ENCODE data around the gene HSPB6. TPM values are rescaled to one million over a fixed set of nuclear protein-coding genes. Genes with fewer than 3 reads are reported as not detected.

The HSPB6 gene
- total and polyA plus RNA-seq, 2 donors from 2014 or later: 53.1 to 64.3 TPM

DNA sequence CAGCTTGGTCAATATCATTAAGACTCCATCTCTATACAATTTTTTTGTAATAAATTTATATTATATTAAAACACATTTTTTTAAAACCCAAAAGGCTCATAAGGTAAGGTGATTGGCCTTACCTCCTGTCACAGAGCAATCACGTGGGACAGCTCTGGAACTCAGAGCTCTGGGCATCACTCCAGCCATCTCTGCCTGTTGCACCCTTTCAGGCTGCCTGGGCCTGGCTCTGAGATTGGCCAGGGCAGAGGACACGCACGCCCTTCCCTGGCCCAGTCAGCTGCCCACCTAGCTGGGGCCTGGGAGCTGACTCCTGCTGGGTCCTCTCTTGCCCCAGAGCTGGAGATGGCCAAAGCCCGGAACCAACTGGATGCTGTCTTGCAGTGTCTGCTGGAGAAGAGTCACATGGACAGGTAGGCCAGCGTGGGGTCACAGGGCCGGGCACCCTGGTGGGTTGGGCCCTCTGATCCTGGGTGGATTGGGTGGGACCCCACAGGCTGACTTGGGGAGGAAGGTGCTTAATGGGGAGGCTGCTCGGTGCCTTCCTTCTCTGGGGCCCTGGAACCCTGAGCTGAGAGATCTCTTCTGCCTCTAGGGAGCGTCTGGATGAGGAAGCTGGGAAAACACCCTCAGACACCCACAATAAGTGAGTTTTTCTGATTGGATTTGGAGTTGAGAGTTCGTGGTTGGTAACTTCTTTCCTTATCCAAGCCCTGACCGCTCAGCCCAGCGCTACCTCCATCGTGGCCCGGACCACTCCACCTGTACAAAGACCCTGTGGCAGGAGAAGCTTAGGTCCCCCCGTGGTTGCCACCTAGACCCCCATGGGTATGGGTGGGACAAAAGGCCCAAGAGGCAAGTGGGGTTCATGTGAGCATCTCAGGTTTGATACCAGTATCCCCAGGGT lies 4.7 kb downstream of the HSPB6 start:
- intact Hi-C loops (cut with DNase I): no loop called here
- TF ChIP-seq, protein P1, sequence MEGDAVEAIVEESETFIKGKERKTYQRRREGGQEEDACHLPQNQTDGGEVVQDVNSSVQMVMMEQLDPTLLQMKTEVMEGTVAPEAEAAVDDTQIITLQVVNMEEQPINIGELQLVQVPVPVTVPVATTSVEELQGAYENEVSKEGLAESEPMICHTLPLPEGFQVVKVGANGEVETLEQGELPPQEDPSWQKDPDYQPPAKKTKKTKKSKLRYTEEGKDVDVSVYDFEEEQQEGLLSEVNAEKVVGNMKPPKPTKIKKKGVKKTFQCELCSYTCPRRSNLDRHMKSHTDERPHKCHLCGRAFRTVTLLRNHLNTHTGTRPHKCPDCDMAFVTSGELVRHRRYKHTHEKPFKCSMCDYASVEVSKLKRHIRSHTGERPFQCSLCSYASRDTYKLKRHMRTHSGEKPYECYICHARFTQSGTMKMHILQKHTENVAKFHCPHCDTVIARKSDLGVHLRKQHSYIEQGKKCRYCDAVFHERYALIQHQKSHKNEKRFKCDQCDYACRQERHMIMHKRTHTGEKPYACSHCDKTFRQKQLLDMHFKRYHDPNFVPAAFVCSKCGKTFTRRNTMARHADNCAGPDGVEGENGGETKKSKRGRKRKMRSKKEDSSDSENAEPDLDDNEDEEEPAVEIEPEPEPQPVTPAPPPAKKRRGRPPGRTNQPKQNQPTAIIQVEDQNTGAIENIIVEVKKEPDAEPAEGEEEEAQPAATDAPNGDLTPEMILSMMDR (IDR thresholded peaks at IDR 0.05; ENCODE audit: borderline replicate concordance, extremely low read depth, insufficient read depth): no peak
- DNase-seq (no peak), FAIRE-seq (no peak)
- Histone ChIP-seq H3K27ac (ENCODE audit: low read depth in 2 of 2, low read length in 2 of 2) (no peak overlapping the region), H3K9ac (ENCODE audit: low read length in 3 of 3) (no peak overlapping the region), H3K9me3 (ENCODE audit: control insufficient read depth in 2 of 3, insufficient read depth in 1 of 3, low read length in 3 of 3) (no peaks in the 10 kb centered on the region), H3K4me3 (ENCODE audit: low read length in 3 of 3) (no peak overlapping the region), H3K27me3 (ENCODE audit: control insufficient read depth, insufficient read depth, low read length) (no peaks in the 10 kb centered on the region), H3K4me1 (ENCODE audit: control insufficient read depth in 2 of 3, insufficient read depth in 2 of 3, low read depth in 1 of 3, low read length in 3 of 3) (peaks cover 2 to 12% (median 4%) of the 10 kb centered on the region in 3 donors), H3K36me3 (ENCODE audit: control insufficient read depth in 2 of 3, insufficient read depth in 3 of 3, low read length in 3 of 3) (peaks cover 0 to 22% (median 10%) of the 10 kb centered on the region in 3 donors)

DNA sequence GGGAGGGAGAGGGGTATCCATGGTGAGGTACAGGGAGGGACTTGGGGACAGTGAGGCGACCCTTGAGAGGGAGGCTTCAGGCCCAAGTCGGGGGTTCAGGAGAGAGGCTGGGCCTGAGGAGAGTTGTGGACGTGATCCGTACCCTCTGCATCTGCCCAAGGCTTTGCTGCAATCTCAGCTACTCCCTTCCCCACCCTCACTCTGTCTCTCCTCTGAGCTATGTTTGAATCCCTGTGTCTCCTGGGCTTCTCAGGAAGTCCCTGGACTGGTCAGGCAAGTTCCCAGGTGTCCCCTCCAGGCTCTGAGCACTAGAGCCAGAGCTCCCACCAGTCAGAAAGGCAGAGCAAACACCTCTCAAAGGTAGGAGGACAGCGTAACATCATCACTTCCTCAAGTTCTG lies 6.7 kb downstream of the HSPB6 start:
- Histone ChIP-seq H3K27me3 (ENCODE audit: control insufficient read depth, insufficient read depth, low read length) (no peaks in the 10 kb centered on the region), H3K36me3 (ENCODE audit: control insufficient read depth in 2 of 3, insufficient read depth in 3 of 3, low read length in 3 of 3) (peaks cover 0 to 22% (median 10%) of the 10 kb centered on the region in 3 donors), H3K4me1 (ENCODE audit: control insufficient read depth in 2 of 3, insufficient read depth in 2 of 3, low read depth in 1 of 3, low read length in 3 of 3) (peaks cover 2 to 13% (median 9%) of the 10 kb centered on the region in 3 donors), H3K9ac (ENCODE audit: low read length in 3 of 3) (no peak overlapping the region), H3K4me3 (ENCODE audit: low read length in 3 of 3) (no peak overlapping the region), H3K27ac (ENCODE audit: low read depth in 2 of 2, low read length in 2 of 2) (no peak overlapping the region), H3K9me3 (ENCODE audit: control insufficient read depth in 2 of 3, insufficient read depth in 1 of 3, low read length in 3 of 3) (no peaks in the 10 kb centered on the region)
- intact Hi-C loops (cut with DNase I): no loop called here
- no peak for DNase-seq
- FAIRE-seq: no peak
- TF ChIP-seq, protein P1 (IDR thresholded peaks at IDR 0.05; ENCODE audit: borderline replicate concordance, extremely low read depth, insufficient read depth): no peak

DNA sequence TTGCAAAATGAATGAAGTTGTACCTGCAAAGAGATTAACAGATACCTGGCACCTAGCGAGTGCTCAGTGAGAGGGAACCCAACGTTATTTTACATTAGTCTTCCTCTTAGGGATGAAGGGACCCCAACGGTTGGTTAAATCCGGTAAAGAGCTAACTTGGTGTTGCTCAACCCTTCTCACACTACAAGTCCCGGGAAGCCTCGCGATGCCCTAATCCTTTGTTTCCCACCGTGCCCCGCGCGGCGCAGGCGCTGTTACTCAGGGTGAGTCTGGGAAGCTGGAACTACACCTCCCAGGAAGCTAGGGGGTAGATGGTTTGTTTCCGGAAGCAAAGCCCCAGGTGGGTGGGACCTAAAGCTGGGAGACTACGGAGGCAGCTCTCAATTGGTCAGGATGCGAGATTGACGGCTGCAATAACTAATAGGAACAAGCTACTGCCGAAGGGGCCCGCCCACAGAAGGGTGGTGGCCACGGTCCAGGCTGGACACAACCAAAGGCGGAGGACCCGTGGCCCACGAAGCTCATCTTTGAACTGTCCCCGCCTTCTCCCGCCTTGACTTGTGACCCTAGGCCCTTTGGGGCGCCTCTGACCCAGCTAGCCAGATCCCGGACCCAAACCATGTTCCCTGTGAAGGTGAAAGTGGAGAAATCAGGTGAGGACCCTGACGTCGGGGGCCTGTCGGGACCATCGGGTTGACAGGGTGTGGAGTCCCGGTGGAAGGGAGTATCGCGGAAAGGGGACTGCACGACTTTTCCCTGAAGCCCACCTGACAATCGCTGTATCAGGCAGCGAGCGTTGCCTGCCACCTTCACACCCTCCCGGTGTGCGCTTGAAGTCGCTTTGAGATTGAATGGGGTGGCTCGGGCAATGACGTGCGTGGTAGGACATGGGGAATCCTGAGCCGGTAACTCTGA lies 8.5 kb downstream of the HSPB6 start, which contains the start of gene LIN37:
Gene LIN37 (plus strand): TSS at position 471 of the 915 bp plus-strand sequence. CDS start 149 bp downstream, at position 620.
- TF ChIP-seq, protein P1 (IDR thresholded peaks at IDR 0.05; ENCODE audit: borderline replicate concordance, extremely low read depth, insufficient read depth): peak; percentile 27
- H3K4me3 ChIP-seq (ENCODE audit: low read length in 3 of 3): peak within 1 kb of the TSS; percentile 91 to 100 (median 92)
- intact Hi-C loops (cut with DNase I): no loop called here
- peak within 1 kb of the TSS; percentile 60 to 97 (median 85) for H3K9ac ChIP-seq (ENCODE audit: low read length in 3 of 3)
- no peaks in the 10 kb centered on the region for H3K9me3 ChIP-seq (ENCODE audit: control insufficient read depth in 2 of 3, insufficient read depth in 1 of 3, low read length in 3 of 3)
- H3K4me1 ChIP-seq (ENCODE audit: control insufficient read depth in 2 of 3, insufficient read depth in 2 of 3, low read depth in 1 of 3, low read length in 3 of 3): peaks cover 2 to 18% (median 9%) of the 10 kb centered on the region in 3 donors
- peak within 1 kb of the TSS; percentile 63 to 71 for H3K27ac ChIP-seq (ENCODE audit: low read depth in 2 of 2, low read length in 2 of 2)
- FAIRE-seq (peak; percentile 96), DNase-seq (peak; percentile 99 to 100 (median 99))
- peaks cover 0 to 10% (median 6%) of the 10 kb centered on the region in 3 donors for H3K36me3 ChIP-seq (ENCODE audit: control insufficient read depth in 2 of 3, insufficient read depth in 3 of 3, low read length in 3 of 3)
- no peaks in the 10 kb centered on the region for H3K27me3 ChIP-seq (ENCODE audit: control insufficient read depth, insufficient read depth, low read length)

Measured in kidney (tissue), 14 donors.